ENCODE results near the gene FTCD. TPM values are rescaled to one million over a fixed set of nuclear protein-coding genes. Genes with fewer than 3 reads are reported as not detected.
A peak's percentile ranks its signal among the peaks of the same experiment; 100 is the strongest.
"Not testable (repeated sequence)": the region's sequence is repeated elsewhere in the genome, so short reads cannot be mapped to it uniquely, and the experiment has no call there.

FTCD gene
- total RNA-seq, 2 experiments from 2014 or later = 0.43 TPM; not detected in 1

GRCh38 chr21:46153247-46154154, 1.9 kb downstream of the FTCD start:
- H3K36me3 Mint-ChIP-seq = no peaks in the 10 kb centered on the region
- DNase-seq = peak; percentile 60
- H3K27me3 Mint-ChIP-seq = no peaks in the 10 kb centered on the region
- no peaks in the 10 kb centered on the region for H3K9me3 Mint-ChIP-seq
- peaks cover 3% of the 10 kb centered on the region for H3K4me1 Mint-ChIP-seq
- H3K4me3 Mint-ChIP-seq = no peak overlapping the region
- no peak overlapping the region for H3K27ac Mint-ChIP-seq

DNA sequence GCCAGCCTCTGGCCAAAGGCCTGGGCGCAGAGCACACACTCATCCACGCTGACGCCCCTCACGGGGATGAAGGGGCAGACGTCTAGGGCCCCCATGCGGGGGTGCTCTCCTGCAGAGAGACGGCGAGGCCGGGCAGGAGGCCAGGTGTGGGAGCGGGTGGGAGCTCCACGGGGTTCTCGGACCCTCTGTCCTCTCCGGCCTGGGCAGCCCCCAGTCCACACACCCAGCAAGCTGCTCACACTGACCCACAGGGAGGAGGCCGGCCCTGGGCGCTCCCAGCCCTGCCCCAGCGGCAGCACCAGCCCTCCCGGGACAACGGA, 2.5 kb downstream of the FTCD start:
- no peaks in the 10 kb centered on the region for H3K36me3 Mint-ChIP-seq
- no peaks in the 10 kb centered on the region for H3K27me3 Mint-ChIP-seq
- no peaks in the 10 kb centered on the region for H3K9me3 Mint-ChIP-seq
- H3K4me1 Mint-ChIP-seq = peaks cover 3% of the 10 kb centered on the region
- H3K4me3 Mint-ChIP-seq = no peak overlapping the region
- no peak overlapping the region for H3K27ac Mint-ChIP-seq
- no peak for DNase-seq

DNA sequence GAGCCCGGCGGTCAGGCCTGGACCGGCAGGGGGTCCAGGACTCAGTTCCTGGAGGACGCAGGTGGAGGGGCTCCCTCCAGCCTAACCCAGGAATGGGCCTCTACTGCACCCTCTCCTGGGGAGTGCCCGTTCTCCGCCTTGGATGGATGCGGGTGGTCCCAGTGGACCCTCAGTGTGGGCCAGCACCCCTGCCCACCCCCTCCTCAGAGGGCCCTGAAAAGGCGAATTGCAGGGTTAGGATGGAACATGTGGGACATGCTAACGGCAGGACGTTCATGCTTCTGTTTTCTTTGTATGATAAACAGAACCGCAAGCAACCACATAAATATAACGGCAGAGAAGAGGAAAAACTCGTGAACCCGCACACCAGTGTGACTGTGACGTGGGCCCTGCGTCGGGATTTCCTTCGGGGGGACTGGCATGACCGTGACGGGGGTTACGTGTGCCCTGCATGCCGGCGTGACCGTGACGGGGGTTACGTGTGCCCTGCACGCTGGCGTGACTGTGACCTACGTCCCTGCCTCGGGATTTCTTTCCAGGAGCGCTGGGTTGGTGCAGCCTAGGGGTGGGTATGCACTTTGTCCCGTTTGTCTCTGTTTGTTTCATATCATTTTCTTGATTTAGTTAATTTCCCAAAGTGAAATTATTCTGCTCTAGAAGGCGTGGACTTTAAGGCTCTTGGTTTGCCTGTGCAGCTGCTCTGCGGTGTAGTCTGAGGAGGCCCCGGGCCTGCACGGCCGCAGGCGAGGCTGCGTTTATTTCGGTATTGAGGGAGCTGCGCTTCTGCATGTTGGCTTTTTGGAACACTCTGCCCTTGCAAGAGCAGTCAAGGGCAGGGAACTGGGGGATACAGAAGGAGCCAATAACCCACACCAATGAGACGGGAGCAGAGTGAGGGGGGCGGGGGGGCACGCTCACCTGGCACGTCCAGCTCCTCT, 3.1 kb downstream of the FTCD start:
- peaks cover 3% of the 10 kb centered on the region for H3K4me1 Mint-ChIP-seq
- H3K27me3 Mint-ChIP-seq = no peaks in the 10 kb centered on the region
- no peaks in the 10 kb centered on the region for H3K36me3 Mint-ChIP-seq
- DNase-seq = no peak
- H3K4me3 Mint-ChIP-seq = no peak overlapping the region
- H3K27ac Mint-ChIP-seq = no peak overlapping the region
- no peaks in the 10 kb centered on the region for H3K9me3 Mint-ChIP-seq

GRCh38 chr21:46151261-46151988, 4.0 kb downstream of the FTCD start:
- H3K4me1 Mint-ChIP-seq = peaks cover 3% of the 10 kb centered on the region
- no peak overlapping the region for H3K27ac Mint-ChIP-seq
- H3K4me3 Mint-ChIP-seq = no peak overlapping the region
- no peaks in the 10 kb centered on the region for H3K36me3 Mint-ChIP-seq
- no peaks in the 10 kb centered on the region for H3K9me3 Mint-ChIP-seq
- no peak for DNase-seq
- no peaks in the 10 kb centered on the region for H3K27me3 Mint-ChIP-seq

- Mint-ChIP-seq H3K9me3 (no peaks in the 10 kb centered on the region), H3K27ac (no peak overlapping the region), H3K27me3 (no peaks in the 10 kb centered on the region), H3K4me1 (peaks cover 3% of the 10 kb centered on the region), H3K36me3 (no peaks in the 10 kb centered on the region), H3K4me3 (no peak overlapping the region)
- DNase-seq = no peak
Observed at GRCh38 chr21:46150491-46151121, 4.8 kb downstream of the FTCD start.

DNA sequence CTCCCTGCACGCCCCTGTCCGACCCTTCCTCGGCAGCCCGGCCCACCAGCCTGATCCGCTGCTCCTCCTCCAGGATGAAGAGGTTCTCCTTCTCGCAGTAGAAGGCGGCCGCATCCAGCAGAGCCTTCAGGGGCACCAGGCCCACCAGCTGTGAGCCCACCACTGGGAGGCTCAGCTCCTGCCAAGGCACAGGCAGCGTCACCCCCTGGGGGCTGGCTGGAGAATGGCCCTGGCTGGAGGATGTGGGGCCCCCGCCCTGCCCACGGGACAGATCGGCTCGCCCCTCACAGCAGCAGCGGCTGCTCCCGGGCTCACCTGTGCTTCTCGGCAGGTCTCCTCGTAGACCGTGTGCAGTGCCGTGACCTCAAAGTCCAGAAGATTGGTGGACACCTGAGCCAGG, 5.3 kb downstream of the FTCD start:
- Mint-ChIP-seq H3K9me3 (no peaks in the 10 kb centered on the region), H3K27ac (no peak overlapping the region), H3K36me3 (no peaks in the 10 kb centered on the region), H3K4me3 (no peak overlapping the region), H3K27me3 (no peaks in the 10 kb centered on the region), H3K4me1 (peaks cover 3% of the 10 kb centered on the region)
- DNase-seq = no peak

DNA sequence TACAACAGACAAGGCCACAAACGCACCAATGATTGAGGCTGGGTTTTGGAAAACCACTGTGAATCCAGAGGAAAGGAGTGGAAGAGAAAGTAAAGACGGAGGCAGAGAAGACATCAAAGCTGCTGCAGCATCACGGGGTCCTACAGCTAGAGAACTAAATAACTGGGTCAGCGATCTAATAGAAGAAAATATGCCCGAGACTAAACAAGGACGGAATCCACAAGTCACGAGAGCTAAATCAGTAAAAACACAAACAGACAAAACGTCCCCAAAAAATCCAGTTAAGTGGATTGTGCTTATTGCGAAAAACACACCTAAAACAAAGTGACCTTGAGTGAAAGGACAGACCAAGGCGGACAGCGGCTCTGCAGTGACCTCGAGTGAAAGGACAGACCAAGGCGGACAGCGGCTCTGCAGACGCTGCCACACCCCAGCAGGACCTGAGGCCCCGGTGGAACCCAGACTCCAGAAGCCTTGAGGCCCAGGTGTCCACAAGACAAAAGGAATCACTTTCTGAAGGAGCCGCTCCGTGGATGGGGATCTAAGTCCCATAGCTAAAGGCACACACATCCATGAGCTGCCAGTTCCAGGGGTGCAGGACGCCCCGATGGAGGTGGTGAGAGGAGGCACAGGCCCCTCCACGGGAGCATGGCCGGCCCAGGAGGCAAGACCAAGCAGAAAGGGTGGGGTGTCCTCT, 6.0 kb downstream of the FTCD start:
- no peak overlapping the region for H3K4me3 Mint-ChIP-seq
- H3K4me1 Mint-ChIP-seq = peaks cover 6% of the 10 kb centered on the region
- H3K36me3 Mint-ChIP-seq = no peaks in the 10 kb centered on the region
- H3K9me3 Mint-ChIP-seq = no peaks in the 10 kb centered on the region
- no peaks in the 10 kb centered on the region for H3K27me3 Mint-ChIP-seq
- DNase-seq = no peak
- no peak overlapping the region for H3K27ac Mint-ChIP-seq

DNA sequence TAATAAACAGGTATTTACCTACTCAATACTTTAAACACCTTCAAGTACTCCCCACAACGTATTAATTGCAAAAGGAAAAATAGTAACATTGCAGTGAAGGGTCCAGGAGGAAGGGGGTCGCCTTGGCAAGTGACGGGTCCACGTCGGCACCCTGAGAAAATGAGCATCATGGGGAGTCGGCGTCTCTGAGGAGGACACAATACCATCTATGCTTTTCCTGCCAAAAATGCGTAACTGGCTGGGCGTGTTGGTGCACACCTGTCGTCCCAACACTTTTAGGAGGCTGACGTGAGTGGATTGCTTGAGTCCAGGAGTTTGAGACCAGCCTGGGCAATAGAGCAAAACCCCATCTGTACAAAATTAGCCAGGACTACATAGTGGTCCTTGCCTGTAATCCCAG, 7.3 kb downstream of the FTCD start:
- Mint-ChIP-seq H3K4me3 (no peak overlapping the region), H3K27ac (no peak overlapping the region), H3K4me1 (peaks cover 12% of the 10 kb centered on the region), H3K27me3 (no peaks in the 10 kb centered on the region), H3K36me3 (no peaks in the 10 kb centered on the region), H3K9me3 (no peaks in the 10 kb centered on the region)
- no peak for DNase-seq

DNA sequence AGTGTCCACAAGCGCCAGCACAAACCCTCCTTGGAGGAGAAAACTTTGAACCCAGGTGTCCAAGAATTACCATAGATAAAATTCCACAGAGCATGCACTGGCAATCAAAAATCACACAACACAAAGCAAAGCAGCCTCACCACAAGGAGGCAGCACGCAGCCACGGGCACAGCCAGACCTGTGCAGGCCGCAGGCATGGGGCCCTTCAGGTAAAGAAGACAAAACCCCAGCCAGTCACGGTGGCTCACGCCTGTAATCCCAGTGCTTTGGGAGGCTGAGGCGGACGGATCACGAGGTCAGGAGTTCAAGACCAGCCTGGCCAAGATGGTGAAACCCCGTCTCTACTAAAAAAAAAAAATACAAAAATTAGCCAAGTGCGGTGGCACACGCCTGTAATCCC, 8.0 kb downstream of the FTCD start:
- H3K27me3 Mint-ChIP-seq, H3K36me3 Mint-ChIP-seq, H3K27ac Mint-ChIP-seq, H3K9me3 Mint-ChIP-seq, H3K4me3 Mint-ChIP-seq: not testable (repeated sequence)
- DNase-seq = peak; percentile 51
- peaks cover 12% of the 10 kb centered on the region for H3K4me1 Mint-ChIP-seq

DNA sequence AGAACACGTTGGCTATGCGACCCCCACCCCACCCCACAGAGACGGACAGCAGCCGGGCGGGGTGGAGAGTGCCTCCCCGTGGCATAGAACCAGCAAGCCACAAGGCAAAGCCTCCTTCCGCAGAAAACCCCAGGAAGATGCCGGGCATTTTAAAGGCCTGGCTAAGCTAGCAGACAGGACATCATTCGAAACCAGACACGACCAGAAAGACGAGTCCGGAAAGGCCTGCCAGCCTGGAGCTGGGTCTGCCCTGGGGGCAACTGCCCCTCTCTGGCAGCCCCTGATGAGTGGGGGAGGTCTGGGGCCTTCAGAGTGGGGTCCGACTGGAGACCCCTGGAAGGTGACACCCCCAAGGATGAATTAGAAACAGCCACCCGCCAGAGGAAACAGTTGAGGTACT, 8.5 kb downstream of the FTCD start:
- Mint-ChIP-seq H3K36me3 (no peaks in the 10 kb centered on the region), H3K27me3 (no peaks in the 10 kb centered on the region), H3K4me1 (peaks cover 12% of the 10 kb centered on the region), H3K4me3 (no peak overlapping the region), H3K27ac (no peak overlapping the region), H3K9me3 (peaks cover 2% of the 10 kb centered on the region)
- DNase-seq = no peak

GRCh38 chr21:46145840-46146691, 9.3 kb downstream of the FTCD start:
- no peak for DNase-seq
- peaks cover 14% of the 10 kb centered on the region for H3K4me1 Mint-ChIP-seq
- no peak overlapping the region for H3K27ac Mint-ChIP-seq
- H3K27me3 Mint-ChIP-seq = no peaks in the 10 kb centered on the region
- no peak overlapping the region for H3K4me3 Mint-ChIP-seq
- peaks cover 2% of the 10 kb centered on the region for H3K9me3 Mint-ChIP-seq
- no peaks in the 10 kb centered on the region for H3K36me3 Mint-ChIP-seq

- H3K27ac Mint-ChIP-seq = peak overlapping the region; percentile 49
Observed at GRCh38 chr21:46145159-46145839, 10.1 kb downstream of the FTCD start.

DNA sequence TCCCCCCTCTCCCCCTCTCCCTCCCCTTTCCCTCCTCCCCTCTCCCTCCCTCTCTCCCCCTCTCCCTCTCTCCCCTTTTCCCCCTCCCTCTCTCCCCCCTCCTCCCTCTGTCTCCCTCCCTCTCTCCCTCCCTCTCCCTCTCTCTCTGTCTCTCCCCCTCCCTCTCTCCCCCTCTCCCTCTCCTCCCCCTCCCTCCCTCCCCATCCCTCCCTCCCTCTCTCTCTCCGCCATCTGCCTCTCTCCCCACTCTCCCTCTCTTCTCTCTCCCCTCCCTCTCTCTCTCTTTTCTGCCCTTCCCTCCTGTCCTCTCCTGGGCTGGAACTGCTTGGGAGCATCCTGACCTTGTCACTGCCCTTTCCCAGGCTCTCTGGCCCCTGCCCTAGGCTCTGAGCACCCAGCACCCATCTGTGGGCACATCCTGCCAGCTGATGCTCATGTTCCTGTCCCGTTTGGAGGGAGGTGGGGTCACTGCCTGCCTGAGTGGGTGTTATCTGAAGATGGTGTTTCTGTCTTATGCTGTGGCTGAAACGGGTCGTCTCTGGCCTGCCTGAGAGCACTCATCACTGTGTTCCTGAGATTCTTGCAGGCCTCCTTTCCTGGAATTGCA, 10.8 kb downstream of the FTCD start:
- H3K4me1 Mint-ChIP-seq = peaks cover 14% of the 10 kb centered on the region
- H3K9me3 Mint-ChIP-seq = peaks cover 2% of the 10 kb centered on the region
- no peak overlapping the region for H3K4me3 Mint-ChIP-seq
- no peaks in the 10 kb centered on the region for H3K27me3 Mint-ChIP-seq
- peak overlapping the region; percentile 49 for H3K27ac Mint-ChIP-seq
- H3K36me3 Mint-ChIP-seq = no peaks in the 10 kb centered on the region
- no peak for DNase-seq

More at GRCh38 chr21:46145159-46145839, 10.1 kb downstream of the FTCD start:
- no peaks in the 10 kb centered on the region for H3K36me3 Mint-ChIP-seq
- peaks cover 2% of the 10 kb centered on the region for H3K9me3 Mint-ChIP-seq
- no peak for DNase-seq
- no peaks in the 10 kb centered on the region for H3K27me3 Mint-ChIP-seq
- no peak overlapping the region for H3K4me3 Mint-ChIP-seq
- H3K4me1 Mint-ChIP-seq = peaks cover 14% of the 10 kb centered on the region
